Myometrial cell (primary cell): Measurements from ENCODE around the gene SERPINB7. TPM values are rescaled to one million over a fixed set of nuclear protein-coding genes. Genes with fewer than 3 reads are reported as not detected.

Experiments used
- total RNA-seq: library from RNA; depleted of rRNA; stranded (reverse); fragments of >200 nt; gene quantifications from 2 replicates; pipeline ENCODE4 v1.2.3, GENCODE V29; 2015

SERPINB7 gene
- 16.1 and 25.1 TPM in 2 replicates for total RNA-seq

GRCh38 chr18:63775166-63775730 is at the start of gene SERPINB7:
TSS of gene SERPINB7 (plus strand) at chr18:63775418. CDS start at chr18:63782373, 6,955 bp downstream.

Other genes starting within 250 kb of the SERPINB7 start
- gene SERPINB12, start 233.0 kb upstream of the SERPINB7 start, total RNA-seq: not detected in 2 replicates
- gene SERPINB13, start 188.1 kb upstream of the SERPINB7 start, total RNA-seq: not detected in 2 replicates
- gene SERPINB4, start 131.2 kb upstream of the SERPINB7 start, total RNA-seq: not detected in 2 replicates
- gene SERPINB3, start 113.5 kb upstream of the SERPINB7 start, total RNA-seq: not detected in 2 replicates
- not detected in 2 replicates for gene SERPINB11, start 72.5 kb upstream of the SERPINB7 start, total RNA-seq
- gene SERPINB2, start 112.3 kb downstream of the SERPINB7 start, total RNA-seq: not detected in 2 replicates
- gene SERPINB10, start 132.5 kb downstream of the SERPINB7 start, total RNA-seq: 0.35 TPM in 1 of 2 replicates, not detected in the other
- gene HMSD, start 173.9 kb downstream of the SERPINB7 start, total RNA-seq: 0.86 and 0.89 TPM in 2 replicates
- 19.8 and 23.9 TPM in 2 replicates for gene SERPINB8, start 194.7 kb downstream of the SERPINB7 start, total RNA-seq